PFSK-1 (cell line): Measurements from ENCODE around the gene CD300A.

ENCODE experiments used
- FOXP2 ChIP-seq: optimal IDR thresholded peaks from 2 replicates; pipeline ENCODE3; 2011; ENCODE audit warnings: borderline replicate concordance, control low read depth, inconsistent platforms; ENCODE audit not compliant: insufficient read depth; ENCODE audit errors: extremely low read length, extremely low read depth
- POLR2AphosphoS5 ChIP-seq: IDR thresholded peaks from 2 replicates; pipeline ENCODE4 v1.6.1; 2012; ENCODE audit warnings: low read depth, mild to moderate bottlenecking, control low read depth, low read length, moderate library complexity
- SIN3A ChIP-seq: IDR thresholded peaks from 2 replicates; pipeline ENCODE4 v1.6.1; 2012; ENCODE audit warnings: mild to moderate bottlenecking, low read length, moderate library complexity, borderline replicate concordance; ENCODE audit not compliant: insufficient read depth
- TAF1 ChIP-seq: IDR thresholded peaks from 2 replicates; pipeline ENCODE4 v1.6.1; 2012; ENCODE audit warnings: low read length, control low read depth, borderline replicate concordance; ENCODE audit not compliant: insufficient read depth
- TF ChIP-seq, protein P1 (sequence below), 2 experiments: IDR thresholded peaks; 2 replicates each; pipeline versions ENCODE4 v1.6.1 to v1.8.0; 2011 to 2012; ENCODE audit warnings: low read depth in 2 of 2, low read length in 2 of 2, control low read depth in 1 of 2, inconsistent platforms in 1 of 2, mild to moderate bottlenecking in 1 of 2, moderate library complexity in 1 of 2; ENCODE audit not compliant: insufficient read depth in 1 of 2

The CD300A gene

DNA sequence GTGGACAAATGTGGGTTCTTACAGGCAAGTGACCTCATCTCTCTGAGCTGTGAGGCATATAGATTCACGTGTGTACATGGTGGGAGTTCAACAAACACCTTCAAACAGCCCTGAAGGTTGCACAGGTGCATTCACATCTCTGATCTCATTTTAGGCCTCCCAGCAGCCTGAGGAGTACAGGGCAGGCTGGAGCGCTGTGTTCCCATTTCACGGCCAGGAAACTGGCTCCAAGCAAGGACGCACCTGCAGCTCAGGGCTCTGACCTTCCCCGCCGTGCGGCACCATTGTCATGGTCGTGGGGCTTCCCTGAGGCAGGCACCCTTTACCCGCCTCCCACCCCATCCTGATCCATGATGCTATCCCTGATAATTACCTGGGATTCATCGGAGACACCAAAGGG lies 4.8 kb upstream of the CD300A start:
- TF ChIP-seq POLR2AphosphoS5 (no peak), TAF1 (no peak), SIN3A (no peak), FOXP2 (no peak)
- TF ChIP-seq, protein P1, sequence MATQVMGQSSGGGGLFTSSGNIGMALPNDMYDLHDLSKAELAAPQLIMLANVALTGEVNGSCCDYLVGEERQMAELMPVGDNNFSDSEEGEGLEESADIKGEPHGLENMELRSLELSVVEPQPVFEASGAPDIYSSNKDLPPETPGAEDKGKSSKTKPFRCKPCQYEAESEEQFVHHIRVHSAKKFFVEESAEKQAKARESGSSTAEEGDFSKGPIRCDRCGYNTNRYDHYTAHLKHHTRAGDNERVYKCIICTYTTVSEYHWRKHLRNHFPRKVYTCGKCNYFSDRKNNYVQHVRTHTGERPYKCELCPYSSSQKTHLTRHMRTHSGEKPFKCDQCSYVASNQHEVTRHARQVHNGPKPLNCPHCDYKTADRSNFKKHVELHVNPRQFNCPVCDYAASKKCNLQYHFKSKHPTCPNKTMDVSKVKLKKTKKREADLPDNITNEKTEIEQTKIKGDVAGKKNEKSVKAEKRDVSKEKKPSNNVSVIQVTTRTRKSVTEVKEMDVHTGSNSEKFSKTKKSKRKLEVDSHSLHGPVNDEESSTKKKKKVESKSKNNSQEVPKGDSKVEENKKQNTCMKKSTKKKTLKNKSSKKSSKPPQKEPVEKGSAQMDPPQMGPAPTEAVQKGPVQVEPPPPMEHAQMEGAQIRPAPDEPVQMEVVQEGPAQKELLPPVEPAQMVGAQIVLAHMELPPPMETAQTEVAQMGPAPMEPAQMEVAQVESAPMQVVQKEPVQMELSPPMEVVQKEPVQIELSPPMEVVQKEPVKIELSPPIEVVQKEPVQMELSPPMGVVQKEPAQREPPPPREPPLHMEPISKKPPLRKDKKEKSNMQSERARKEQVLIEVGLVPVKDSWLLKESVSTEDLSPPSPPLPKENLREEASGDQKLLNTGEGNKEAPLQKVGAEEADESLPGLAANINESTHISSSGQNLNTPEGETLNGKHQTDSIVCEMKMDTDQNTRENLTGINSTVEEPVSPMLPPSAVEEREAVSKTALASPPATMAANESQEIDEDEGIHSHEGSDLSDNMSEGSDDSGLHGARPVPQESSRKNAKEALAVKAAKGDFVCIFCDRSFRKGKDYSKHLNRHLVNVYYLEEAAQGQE (IDR thresholded peaks at IDR 0.05; ENCODE audit: insufficient read depth in 1 of 2, low read depth in 2 of 2, low read length in 2 of 2) = no peak

- no peak for TF ChIP-seq POLR2AphosphoS5
- TF ChIP-seq, protein P1 (IDR thresholded peaks at IDR 0.05; ENCODE audit: insufficient read depth in 1 of 2, low read depth in 2 of 2, low read length in 2 of 2) = no peak
- TF ChIP-seq FOXP2 = no peak
- TF ChIP-seq TAF1 = no peak
- TF ChIP-seq SIN3A = no peak
These were observed 1.6 kb upstream of the CD300A start for GRCh38 chr17:74464730-74465377.

DNA sequence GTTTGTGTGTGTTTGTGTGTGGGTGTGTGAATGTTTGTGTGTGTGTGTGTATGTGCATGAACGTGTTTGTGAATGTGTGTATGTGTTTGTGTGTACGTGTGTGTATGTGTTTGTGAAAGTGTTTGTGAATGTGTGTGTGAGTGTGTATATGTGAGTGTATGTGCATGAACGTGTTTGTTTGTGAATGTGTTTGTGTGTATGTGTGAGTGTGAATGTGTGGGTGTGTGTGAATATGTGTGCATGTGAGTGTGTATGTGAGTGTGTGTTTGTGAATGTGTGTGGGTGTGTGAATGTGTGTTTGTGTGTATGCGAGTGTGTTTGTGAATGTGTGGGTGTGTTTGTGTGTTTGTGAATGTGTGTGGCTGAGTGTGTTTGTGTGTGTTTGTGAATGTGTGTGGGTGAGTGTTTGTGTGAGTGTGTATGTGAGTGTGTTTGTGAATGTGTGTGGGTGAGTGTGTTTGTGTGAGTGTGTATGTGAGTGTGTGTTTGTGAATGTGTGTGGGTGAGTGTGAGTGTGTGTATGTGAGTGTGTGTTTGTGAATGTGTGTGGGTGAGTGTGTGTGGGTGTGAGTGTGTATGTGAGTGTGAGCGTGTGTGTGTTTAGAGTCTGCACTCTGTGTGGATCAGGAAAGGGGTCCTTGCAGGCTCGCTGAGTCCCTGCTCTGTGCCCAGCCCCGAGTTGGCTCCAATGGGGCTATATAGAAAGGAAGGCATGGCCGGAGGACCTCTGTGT lies 890 bp upstream of the CD300A start:
- no peak for TF ChIP-seq POLR2AphosphoS5
- TF ChIP-seq TAF1 = no peak
- no peak for TF ChIP-seq SIN3A
- TF ChIP-seq FOXP2 = no peak
- TF ChIP-seq, protein P1 (IDR thresholded peaks at IDR 0.05; ENCODE audit: insufficient read depth in 1 of 2, low read depth in 2 of 2, low read length in 2 of 2) = no peak

DNA sequence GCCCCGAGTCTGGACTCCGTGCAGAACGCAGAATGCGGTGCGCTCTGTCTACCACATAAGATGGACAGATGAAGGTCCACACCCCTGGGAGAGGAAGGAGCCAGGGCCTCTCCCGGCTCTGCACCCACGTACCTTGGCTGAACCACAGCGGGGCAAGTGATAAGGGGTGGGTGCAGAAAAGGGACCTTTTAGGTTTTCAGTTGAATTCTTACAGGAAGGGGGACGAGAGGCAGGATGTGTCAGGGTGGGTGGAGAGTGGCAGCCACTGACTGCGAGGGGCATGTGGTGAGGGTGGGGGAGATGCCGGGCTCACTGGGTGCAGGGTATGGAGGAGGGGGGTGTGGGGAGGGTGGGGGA lies 372 bp downstream of the CD300A start:
- TF ChIP-seq SIN3A = no peak
- TF ChIP-seq POLR2AphosphoS5 = no peak
- TF ChIP-seq FOXP2 = no peak
- TF ChIP-seq, protein P1 (IDR thresholded peaks at IDR 0.05; ENCODE audit: insufficient read depth in 1 of 2, low read depth in 2 of 2, low read length in 2 of 2) = no peak
- TF ChIP-seq TAF1 = no peak
